HT1080 (cell line): ENCODE data around the gene CERT1. TPM values are rescaled to one million over a fixed set of nuclear protein-coding genes. Genes with fewer than 3 reads are reported as not detected.
"Not testable (repeated sequence)": the region's sequence is repeated elsewhere in the genome, so short reads cannot be mapped to it uniquely, and the experiment has no call there.

Experiments
- DNase-seq: peaks from one replicate; pipeline ENCODE4 v3.0.0-alpha.2; 2015; ENCODE audit warnings: low read depth
- total RNA-seq: library from RNA; depleted of rRNA; stranded (reverse); fragments of >200 nt; shearing (Covaris generic); gene quantifications from 2 replicates; pipeline ENCODE4 v1.2.3, GENCODE V29; 2014

CERT1 gene
- total RNA-seq, 1 experiment from 2014 or later = 8.3 TPM

GRCh38 chr5:75523275-75523674 lies 11.8 kb upstream of the CERT1 start:
- DNase-seq = no peak

GRCh38 chr5:75522542-75522941 lies 11.1 kb upstream of the CERT1 start:
- DNase-seq = no peak

GRCh38 chr5:75522025-75522424 lies 10.6 kb upstream of the CERT1 start:
- DNase-seq = no peak

- no peak for DNase-seq
Measured at GRCh38 chr5:75521195-75521594, 9.8 kb upstream of the CERT1 start.

GRCh38 chr5:75519761-75520160 lies 8.3 kb upstream of the CERT1 start:
- no peak for DNase-seq

GRCh38 chr5:75514323-75514722 lies 2.9 kb upstream of the CERT1 start:
- DNase-seq = no peak

GRCh38 chr5:75513841-75514240 lies 2.4 kb upstream of the CERT1 start:
- no peak for DNase-seq

- peak; percentile 2 for DNase-seq
Measured at GRCh38 chr5:75512383-75513074, 1.1 kb upstream of the CERT1 start.

GRCh38 chr5:75510836-75511434 lies 494 bp downstream of the CERT1 start:
- DNase-seq = peak; percentile 22

GRCh38 chr5:75510417-75510835 lies 1.0 kb downstream of the CERT1 start:
- no peak for DNase-seq

GRCh38 chr5:75509956-75510355 lies 1.5 kb downstream of the CERT1 start:
- peak; percentile 33 for DNase-seq

GRCh38 chr5:75509546-75509945 lies 1.9 kb downstream of the CERT1 start:
- DNase-seq = peak; percentile 1

- no peak for DNase-seq
Measured at GRCh38 chr5:75507841-75508240, 3.6 kb downstream of the CERT1 start.

- DNase-seq = not testable (repeated sequence)
Measured at GRCh38 chr5:75505112-75505511, 6.3 kb downstream of the CERT1 start.

- DNase-seq = not testable (repeated sequence)
Measured at GRCh38 chr5:75498875-75499274, 12.6 kb downstream of the CERT1 start.

- no peak for DNase-seq
Measured at GRCh38 chr5:75498208-75498777, 13.1 kb downstream of the CERT1 start.

- no peak for DNase-seq
Measured at GRCh38 chr5:75496026-75496425, 15.4 kb downstream of the CERT1 start.

- DNase-seq = no peak
Measured at GRCh38 chr5:75491621-75492020, 19.8 kb downstream of the CERT1 start.

- DNase-seq = not testable (repeated sequence)
Measured at GRCh38 chr5:75489847-75490246, 21.6 kb downstream of the CERT1 start.

- no peak for DNase-seq
Measured at GRCh38 chr5:75484605-75485004, 26.8 kb downstream of the CERT1 start.

GRCh38 chr5:75482482-75482881 lies 28.9 kb downstream of the CERT1 start:
- no peak for DNase-seq

GRCh38 chr5:75481024-75481423 lies 30.4 kb downstream of the CERT1 start:
- no peak for DNase-seq

GRCh38 chr5:75475364-75475763 lies 36.1 kb downstream of the CERT1 start:
- no peak for DNase-seq
